Anterior cingulate cortex (tissue), 58 donors: ENCODE data around the gene ADGRA3.
"Not testable (repeated sequence)": the region's sequence is repeated elsewhere in the genome, so short reads cannot be mapped to it uniquely, and the experiment has no call there.

Experiments used
- DNase-seq, 58 donors: peaks; one replicate each; lab custom pipeline; 2025; lab: John Stamatoyannopoulos, UW

The ADGRA3 gene

DNA sequence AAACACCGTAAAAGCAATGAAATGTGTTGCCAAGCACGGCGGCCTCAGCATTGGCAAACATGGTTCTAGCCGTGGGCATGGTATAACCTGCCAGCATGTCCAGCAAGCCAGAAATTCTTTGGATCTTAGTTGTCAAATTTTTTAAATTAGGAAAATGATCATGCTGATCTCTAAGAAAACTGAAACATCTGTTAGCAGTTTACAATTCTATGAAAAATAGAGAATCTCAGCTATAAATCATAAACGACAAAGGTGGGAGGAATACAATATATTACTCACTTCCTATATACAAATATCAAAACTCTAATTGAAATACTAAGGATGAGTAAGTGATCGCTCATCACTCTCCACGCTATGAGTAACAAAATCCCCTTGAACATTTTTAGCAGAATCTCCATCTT, 130.3 kb downstream of the ADGRA3 start:
- peak in 1 of 58 donors; percentile 0 for DNase-seq

DNA sequence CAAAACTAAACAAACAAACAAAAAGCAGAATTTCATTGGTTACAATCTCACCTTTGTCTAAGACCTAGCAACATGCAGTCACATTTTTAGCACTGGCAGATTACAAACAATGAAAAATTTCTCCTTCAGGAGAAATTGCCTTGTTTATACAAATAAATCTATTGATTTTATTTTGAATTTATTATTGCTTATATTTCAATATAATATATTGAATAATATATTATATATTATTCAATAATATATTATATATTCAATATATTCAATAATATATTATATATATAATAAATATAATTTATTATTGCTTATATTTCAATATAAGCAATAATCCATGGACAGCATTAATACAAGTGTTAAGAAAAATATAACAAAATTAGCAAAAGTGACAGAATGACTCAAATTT, 131.7 kb downstream of the ADGRA3 start:
- DNase-seq = no peak

DNA sequence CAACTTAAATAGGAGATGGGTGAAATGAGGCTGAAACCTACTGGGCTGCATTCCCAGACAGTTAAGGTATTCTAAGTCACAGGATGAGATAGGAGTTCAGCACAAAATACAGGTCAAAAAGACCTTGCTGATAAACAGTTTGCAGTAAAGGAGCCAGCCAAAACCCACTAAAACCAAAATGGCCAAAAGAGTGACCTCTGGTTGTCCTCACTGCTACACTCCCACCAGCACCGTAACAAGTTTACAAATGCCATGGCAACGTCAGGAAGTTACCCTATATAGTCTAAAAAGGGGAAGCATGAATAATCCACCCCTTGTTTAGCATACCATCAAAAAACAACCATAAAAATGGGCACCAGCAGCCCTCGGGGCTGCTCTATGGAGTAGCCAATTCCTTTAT, 133.7 kb downstream of the ADGRA3 start:
- DNase-seq = not testable (repeated sequence)

DNA sequence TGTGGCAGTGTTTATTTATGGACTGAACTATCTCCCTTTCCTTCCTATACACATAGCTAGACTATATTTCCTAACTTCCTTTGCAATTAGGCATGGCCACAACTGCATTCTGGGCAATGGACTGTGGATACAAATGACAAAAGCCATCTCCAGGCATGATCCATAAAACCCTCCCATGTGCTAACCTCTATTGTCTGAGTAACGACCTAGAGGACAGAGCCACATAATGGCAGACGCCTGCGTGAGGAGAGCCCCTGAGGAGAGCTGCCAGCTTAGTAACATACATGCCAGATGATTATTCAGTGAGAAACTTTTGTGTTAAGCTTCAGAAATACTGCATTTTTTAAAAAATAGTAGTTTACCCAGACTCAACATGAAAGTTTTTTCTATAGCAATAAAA, 142.9 kb downstream of the ADGRA3 start:
- no peak for DNase-seq

DNA sequence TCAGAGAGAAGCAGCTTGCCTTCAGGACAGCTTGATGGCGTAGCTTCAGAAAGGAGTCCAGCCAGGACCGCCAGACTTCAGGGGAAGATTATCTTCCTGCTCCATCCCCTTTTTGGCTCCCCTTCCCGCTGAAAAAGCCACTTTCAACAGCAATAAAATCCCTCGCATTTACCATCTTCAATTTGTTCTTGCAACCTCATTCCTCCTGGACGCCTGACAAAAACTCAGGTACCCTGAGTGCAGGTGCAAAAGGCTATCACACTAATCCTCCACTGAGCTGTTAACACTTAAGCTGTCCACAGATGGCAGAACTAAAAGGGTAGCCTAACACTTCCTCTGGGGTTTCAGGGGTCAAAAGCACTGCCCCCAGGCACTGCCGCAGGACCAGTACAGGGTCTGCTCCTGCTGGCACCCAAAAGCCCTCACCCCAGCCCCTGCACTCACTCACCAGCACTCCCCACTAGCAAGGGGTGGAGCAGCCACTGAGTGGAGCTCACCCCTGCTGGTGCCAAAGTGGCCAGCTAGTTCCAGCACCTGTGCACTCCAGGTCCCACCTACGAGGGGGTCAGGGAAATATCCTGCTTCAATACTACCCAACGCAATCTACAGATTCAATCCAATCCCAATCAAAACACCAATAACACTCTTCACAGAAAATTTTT, 145.8 kb downstream of the ADGRA3 start:
- no peak for DNase-seq

DNA sequence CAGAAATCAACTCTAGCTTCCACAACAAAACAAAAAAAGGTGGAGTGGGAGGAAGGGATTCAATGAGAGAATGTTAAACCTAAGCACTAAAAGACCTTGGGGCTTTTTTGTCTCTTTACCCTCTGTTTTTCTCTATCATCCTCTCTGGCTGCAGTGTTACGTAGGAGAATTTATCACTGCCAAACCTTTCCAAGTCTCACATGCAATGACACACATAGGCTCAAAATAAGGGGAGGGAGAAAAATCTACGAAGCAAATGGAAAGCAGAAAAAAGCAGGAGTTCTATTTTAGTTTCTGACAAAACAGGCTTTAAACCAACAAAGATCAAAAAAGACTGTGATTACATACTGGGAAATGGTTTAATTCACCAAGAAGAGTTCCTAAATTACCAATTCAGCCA, 152.1 kb downstream of the ADGRA3 start:
- peak in 1 of 58 donors; percentile 11 for DNase-seq

DNA sequence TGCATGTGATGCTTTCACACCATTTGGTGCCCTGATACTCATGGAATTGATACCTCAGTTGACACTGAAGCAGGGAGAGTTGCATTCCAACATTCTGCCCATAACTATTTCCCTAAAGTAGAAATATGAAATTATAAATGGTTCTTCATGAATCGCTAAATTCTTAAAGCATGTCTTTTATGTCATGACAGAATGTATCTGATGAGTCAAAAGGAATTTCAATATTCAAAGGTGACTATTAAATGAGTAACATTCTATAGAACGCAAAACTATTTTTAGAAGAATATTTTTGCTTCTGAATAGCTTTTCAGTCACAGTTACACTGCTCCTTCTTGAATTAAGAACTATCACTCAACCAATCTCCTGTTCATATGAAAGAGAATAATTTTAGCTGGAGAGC, 152.8 kb downstream of the ADGRA3 start:
- DNase-seq = no peak

DNA sequence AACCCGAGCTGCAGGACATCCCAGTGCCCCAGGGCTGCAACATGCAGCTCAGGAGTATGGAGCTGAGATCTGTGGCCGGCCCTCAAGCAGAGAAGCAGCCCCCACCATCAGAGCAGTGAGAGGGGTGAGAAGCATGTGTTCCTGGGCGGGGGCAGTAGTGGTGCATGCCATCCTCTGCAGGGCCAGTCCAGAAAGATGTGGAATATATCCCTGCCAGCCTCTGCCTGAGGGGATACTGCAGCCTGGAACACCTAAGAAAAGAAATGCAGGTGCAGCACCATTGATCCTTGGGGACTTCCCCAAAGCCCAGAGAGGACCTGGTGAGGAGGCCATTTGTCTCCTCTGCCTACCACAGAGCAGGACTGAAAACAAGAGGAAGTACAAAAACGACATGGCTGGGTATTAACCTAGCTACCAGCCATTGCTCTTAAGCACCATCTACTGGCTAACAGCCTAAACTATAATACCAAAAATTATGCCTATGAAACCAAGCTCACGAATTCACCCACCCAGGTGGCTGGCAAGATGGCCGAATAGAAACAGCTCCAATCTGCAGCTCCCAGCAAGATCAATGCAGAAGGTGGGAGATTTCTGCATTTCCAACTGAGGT, 158.8 kb downstream of the ADGRA3 start:
- peak in 3 of 58 donors; percentile 5 to 21 (median 9) for DNase-seq

DNA sequence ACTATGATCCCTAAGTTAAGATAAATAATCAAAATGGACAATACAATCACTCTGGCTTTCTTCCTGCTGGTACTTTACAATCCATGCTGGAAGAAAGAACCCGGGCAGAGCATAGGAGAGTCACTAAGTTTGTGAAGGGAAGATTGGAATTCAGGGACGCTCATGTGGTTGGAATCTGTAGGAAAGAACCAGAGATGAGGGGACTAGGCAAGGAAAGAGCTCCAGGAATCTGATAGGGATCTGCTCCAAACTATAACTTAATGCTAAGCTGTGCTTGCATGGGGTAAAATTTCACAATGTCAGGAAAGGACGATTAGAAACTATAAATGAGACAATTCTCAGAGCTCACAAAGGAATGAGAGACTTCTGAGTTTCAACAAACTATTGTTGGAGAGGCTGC, 167.5 kb downstream of the ADGRA3 start:
- no peak for DNase-seq

DNA sequence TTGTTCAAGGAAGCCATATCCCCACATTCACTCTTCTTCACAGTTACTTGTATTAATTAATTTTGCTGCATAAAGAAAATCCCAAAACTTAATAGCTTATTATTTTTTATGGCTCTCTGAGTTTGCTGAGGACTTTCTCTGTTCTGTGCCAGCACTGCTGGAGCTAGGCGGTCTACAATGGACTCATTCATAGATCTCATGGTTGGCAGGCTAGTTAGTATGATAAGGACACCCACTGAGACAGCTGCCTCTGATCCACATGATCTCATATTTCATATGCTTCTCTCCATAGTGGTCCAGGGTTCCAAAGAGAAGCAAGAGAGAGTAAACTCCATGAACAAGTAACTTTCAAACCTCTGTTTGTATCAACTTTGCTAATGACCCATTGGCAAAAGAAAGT, 170.2 kb downstream of the ADGRA3 start:
- DNase-seq = peak in 8 of 58 donors; percentile 0 to 13 (median 5)

DNA sequence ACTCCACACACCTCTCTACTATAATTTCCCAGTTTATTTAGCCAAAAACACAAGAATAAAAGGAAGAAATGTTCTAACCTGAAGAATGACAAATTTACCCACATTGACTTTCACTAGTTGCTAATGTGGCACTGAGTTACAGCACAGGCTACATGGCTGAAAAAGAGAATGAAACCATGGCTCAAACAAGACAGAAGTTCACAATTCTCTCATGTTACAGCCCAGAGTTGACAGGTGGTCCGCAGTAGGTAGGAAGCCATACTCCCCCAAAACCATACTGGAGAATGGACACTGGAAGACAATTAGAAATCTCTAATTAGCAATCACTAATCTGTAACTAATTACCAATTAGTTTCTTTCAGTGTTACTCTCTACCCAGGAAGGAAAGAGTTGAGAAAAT, 170.8 kb downstream of the ADGRA3 start:
- no peak for DNase-seq

DNA sequence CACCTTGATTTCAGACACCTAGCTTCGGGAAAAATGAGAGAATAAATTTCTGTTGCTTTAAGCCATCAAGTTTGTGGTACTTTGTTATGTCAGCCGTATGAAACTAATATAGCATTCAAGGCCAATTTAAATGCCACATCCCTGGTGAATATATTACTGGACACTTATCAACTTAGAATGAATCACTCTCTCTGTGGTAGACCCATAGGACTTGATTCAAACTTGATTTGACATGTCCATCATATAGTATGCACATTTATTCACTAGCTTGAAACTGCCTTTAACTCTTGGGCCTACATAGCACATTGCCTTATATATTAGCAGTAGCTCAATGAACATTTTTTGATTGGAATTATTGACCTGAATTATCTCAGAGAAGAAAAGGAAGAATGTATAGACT, 172.3 kb downstream of the ADGRA3 start:
- DNase-seq = no peak

DNA sequence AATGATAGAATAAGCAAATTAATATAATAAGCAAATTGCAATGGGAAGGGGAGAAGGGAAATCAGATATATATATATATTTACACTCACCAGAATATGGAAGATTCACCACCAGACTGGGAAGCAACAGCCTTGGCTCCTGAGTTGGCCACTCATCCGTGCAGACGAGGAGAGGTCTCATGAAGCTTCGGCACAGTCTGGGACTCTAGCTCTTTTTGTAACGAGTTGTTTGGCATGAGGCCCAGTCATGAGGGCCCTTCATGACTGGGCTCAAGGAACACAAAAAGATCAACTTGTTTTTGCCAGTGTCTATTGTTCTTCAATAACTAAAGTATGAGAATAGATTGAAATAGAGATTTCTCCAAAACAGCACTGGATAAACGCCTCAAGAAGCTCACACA, 176.4 kb downstream of the ADGRA3 start:
- peak in 4 of 58 donors; percentile 1 to 26 (median 9) for DNase-seq

DNA sequence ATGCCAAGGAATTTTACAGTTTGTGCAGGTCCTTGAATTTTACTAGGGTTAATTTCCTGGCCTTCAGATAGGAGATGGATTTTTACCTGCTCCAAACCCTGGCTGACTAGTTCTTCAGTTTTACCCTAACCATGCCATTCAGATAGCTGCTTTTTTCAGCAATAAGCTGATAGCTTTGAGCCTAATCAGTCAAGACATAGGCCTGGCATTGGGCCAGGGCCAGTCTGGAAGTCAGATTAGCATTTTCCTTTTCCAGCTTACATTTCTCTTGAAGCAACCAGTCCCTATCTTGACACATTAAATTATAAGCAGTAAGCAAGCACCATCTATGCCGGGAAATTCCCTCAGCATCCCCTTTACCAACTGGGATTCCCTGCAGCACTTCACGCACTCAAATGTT, 177.1 kb downstream of the ADGRA3 start:
- DNase-seq = peak in 1 of 58 donors; percentile 3
